Measurements from ENCODE around the gene AUH. TPM values are rescaled to one million over a fixed set of nuclear protein-coding genes. Genes with fewer than 3 reads are reported as not detected.

AUH gene
- total RNA-seq, 1 donor from 2014 or later, result 24.9 TPM

DNA sequence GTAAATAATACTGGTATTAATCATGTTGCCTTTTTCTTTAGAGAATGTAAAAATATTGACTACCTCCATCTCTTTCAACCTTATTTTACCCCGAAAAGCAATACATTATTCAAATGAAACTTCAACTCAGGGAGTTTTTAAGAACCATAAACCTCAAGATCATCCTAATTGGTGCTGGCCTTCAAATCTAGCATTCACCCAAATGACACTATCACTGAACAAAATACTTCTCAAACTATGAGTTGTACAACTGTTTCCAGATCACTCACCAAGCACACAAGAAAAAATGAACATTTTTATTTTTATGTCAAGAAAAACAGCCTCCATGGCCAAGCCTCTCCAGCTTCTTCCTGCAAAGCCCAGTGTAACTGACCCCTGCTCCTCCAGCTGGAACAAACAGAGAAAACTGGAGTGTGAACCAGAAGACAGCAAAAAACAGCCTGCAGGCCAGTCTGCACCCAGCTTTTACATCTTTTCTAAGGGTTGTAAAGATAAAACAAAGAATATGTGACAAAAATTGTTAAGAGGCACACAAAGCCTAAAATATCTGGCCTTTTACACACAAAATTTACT, 21.2 kb downstream of the AUH start:
- Mint-ChIP-seq H3K9me3 (ENCODE audit: low read depth) (peaks cover 6% of the 10 kb centered on the region), H3K36me3 (ENCODE audit: insufficient read depth) (peaks cover 31% of the 10 kb centered on the region), H3K27ac (no peak overlapping the region), H3K4me3 (ENCODE audit: low read depth) (no peak overlapping the region), H3K27me3 (no peaks in the 10 kb centered on the region), H3K4me1 (ENCODE audit: low read depth) (peaks cover 8% of the 10 kb centered on the region)
- TF ChIP-seq, protein P1, sequence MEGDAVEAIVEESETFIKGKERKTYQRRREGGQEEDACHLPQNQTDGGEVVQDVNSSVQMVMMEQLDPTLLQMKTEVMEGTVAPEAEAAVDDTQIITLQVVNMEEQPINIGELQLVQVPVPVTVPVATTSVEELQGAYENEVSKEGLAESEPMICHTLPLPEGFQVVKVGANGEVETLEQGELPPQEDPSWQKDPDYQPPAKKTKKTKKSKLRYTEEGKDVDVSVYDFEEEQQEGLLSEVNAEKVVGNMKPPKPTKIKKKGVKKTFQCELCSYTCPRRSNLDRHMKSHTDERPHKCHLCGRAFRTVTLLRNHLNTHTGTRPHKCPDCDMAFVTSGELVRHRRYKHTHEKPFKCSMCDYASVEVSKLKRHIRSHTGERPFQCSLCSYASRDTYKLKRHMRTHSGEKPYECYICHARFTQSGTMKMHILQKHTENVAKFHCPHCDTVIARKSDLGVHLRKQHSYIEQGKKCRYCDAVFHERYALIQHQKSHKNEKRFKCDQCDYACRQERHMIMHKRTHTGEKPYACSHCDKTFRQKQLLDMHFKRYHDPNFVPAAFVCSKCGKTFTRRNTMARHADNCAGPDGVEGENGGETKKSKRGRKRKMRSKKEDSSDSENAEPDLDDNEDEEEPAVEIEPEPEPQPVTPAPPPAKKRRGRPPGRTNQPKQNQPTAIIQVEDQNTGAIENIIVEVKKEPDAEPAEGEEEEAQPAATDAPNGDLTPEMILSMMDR (IDR thresholded peaks at IDR 0.05; ENCODE audit: unreplicated experiment), result no peak
- no peak for DNase-seq (ENCODE audit: low spot score, unreplicated experiment)

DNA sequence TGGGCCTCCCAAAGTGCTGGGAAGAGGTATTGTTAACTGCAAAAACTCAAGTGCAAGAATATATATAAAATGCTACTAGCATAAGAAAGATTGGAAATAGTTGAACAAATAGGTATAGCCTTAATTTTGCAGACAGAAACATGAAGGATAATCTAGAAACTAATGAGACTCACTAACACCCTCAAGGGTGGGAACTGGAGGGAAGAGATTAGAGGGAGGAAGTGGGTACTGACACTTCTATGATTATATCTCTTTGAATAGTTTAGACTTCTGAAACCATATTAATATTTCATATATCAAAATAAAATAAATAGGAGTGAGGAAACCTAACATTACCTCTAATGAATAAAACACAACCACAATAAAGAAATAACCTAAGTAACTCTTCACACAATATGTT, 23.0 kb downstream of the AUH start:
- H3K4me3 Mint-ChIP-seq (ENCODE audit: low read depth), result no peak overlapping the region
- H3K27me3 Mint-ChIP-seq, result no peaks in the 10 kb centered on the region
- H3K27ac Mint-ChIP-seq, result no peak overlapping the region
- DNase-seq (ENCODE audit: low spot score, unreplicated experiment), result no peak
- peaks cover 6% of the 10 kb centered on the region for H3K9me3 Mint-ChIP-seq (ENCODE audit: low read depth)
- peaks cover 8% of the 10 kb centered on the region for H3K4me1 Mint-ChIP-seq (ENCODE audit: low read depth)
- peaks cover 25% of the 10 kb centered on the region for H3K36me3 Mint-ChIP-seq (ENCODE audit: insufficient read depth)
- TF ChIP-seq, protein P1 (IDR thresholded peaks at IDR 0.05; ENCODE audit: unreplicated experiment), result no peak

DNA sequence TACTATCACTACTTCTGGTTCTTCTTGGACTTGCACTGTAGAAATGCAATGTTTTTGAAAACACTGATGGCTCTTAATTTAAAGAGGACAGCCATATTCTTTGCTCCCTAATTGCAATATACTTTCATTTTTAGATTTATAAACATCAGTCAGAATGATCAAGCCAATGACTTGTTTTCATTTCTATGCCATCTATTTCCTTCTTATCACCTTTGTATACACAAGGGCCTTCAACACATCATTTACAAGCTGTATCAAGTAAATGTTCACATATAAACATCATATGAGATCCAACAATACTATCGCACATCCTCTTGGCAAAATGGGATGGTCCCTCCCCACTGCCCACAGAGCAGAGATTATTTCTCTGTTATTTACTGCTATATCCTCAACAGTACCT, 24.9 kb downstream of the AUH start:
- Mint-ChIP-seq H3K4me3 (ENCODE audit: low read depth) (no peak overlapping the region), H3K4me1 (ENCODE audit: low read depth) (peaks cover 7% of the 10 kb centered on the region)

DNA sequence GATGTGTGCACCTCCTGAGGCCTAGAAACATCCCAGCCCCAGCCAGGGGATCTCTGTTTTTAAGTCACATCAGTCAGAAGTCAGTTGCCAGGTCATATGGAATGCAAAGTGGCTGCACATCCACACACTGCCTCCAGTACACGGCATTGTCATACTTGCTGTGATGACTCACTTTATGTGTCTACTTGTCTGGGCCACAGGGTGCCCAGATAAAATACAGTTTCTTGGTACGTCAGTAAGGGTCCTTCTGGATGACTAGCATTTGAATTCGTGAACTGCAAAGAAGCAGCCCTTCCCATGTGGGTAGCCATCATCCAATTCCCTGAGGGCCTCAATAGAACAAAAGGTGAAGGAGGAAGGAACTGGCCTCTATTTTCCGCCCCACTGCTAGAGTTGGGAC, 27.7 kb downstream of the AUH start:
- H3K4me3 Mint-ChIP-seq (ENCODE audit: low read depth), result no peak overlapping the region
- TF ChIP-seq, protein P1 (IDR thresholded peaks at IDR 0.05; ENCODE audit: unreplicated experiment), result no peak
- peaks cover 23% of the 10 kb centered on the region for H3K36me3 Mint-ChIP-seq (ENCODE audit: insufficient read depth)
- peaks cover 4% of the 10 kb centered on the region for H3K4me1 Mint-ChIP-seq (ENCODE audit: low read depth)
- DNase-seq (ENCODE audit: low spot score, unreplicated experiment), result no peak
- H3K27me3 Mint-ChIP-seq, result no peaks in the 10 kb centered on the region
- no peak overlapping the region for H3K27ac Mint-ChIP-seq
- H3K9me3 Mint-ChIP-seq (ENCODE audit: low read depth), result peaks cover 11% of the 10 kb centered on the region

More for the DNA sequence above, 24.9 kb downstream of the AUH start:
- DNase-seq (ENCODE audit: low spot score, unreplicated experiment), result no peak
- H3K27me3 Mint-ChIP-seq, result no peaks in the 10 kb centered on the region
- peaks cover 20% of the 10 kb centered on the region for H3K36me3 Mint-ChIP-seq (ENCODE audit: insufficient read depth)
- H3K9me3 Mint-ChIP-seq (ENCODE audit: low read depth), result peaks cover 3% of the 10 kb centered on the region
- TF ChIP-seq, protein P1 (IDR thresholded peaks at IDR 0.05; ENCODE audit: unreplicated experiment), result no peak
- no peak overlapping the region for H3K27ac Mint-ChIP-seq

DNA sequence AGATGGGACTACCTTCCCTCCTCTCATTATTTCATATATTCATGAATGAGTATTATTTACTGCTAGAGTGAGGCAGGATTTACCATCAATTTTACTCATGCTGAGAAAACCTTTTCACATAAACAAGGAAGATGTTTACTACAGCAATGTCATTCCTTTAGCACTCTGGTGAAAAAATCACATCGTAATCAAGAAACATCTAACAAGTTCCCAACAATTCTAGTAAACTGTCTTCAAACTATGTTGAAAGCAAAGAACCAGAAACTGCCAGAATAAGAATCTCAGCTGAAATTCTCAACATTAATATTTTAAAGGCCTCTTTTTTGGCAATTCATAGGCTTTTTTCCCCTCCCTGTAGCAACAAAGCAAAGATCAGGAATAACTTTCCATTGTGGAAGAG, 28.2 kb downstream of the AUH start:
- H3K27ac Mint-ChIP-seq, result no peak overlapping the region

More for the DNA sequence above, 28.2 kb downstream of the AUH start:
- TF ChIP-seq, protein P1 (IDR thresholded peaks at IDR 0.05; ENCODE audit: unreplicated experiment), result no peak
- Mint-ChIP-seq H3K27me3 (no peaks in the 10 kb centered on the region), H3K4me1 (ENCODE audit: low read depth) (peaks cover 4% of the 10 kb centered on the region), H3K36me3 (ENCODE audit: insufficient read depth) (peaks cover 26% of the 10 kb centered on the region), H3K9me3 (ENCODE audit: low read depth) (peaks cover 14% of the 10 kb centered on the region), H3K4me3 (ENCODE audit: low read depth) (no peak overlapping the region)
- no peak for DNase-seq (ENCODE audit: low spot score, unreplicated experiment)

All from progenitor cell of endocrine pancreas (in vitro differentiated cells).